HG03342 (cell line): Measurements from ENCODE around the gene SNF8.
"Not testable (repeated sequence)": the region's sequence is repeated elsewhere in the genome, so short reads cannot be mapped to it uniquely, and the experiment has no call there.

Experiments
- ATAC-seq: cut with Tn5 transposase; IDR thresholded peaks from one replicate; pipeline ENCODE4 v1.9.1; 2021; ENCODE audit warnings: mild to moderate bottlenecking, moderate library complexity; ENCODE audit not compliant: unreplicated experiment

SNF8 gene, protein sequence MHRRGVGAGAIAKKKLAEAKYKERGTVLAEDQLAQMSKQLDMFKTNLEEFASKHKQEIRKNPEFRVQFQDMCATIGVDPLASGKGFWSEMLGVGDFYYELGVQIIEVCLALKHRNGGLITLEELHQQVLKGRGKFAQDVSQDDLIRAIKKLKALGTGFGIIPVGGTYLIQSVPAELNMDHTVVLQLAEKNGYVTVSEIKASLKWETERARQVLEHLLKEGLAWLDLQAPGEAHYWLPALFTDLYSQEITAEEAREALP

DNA sequence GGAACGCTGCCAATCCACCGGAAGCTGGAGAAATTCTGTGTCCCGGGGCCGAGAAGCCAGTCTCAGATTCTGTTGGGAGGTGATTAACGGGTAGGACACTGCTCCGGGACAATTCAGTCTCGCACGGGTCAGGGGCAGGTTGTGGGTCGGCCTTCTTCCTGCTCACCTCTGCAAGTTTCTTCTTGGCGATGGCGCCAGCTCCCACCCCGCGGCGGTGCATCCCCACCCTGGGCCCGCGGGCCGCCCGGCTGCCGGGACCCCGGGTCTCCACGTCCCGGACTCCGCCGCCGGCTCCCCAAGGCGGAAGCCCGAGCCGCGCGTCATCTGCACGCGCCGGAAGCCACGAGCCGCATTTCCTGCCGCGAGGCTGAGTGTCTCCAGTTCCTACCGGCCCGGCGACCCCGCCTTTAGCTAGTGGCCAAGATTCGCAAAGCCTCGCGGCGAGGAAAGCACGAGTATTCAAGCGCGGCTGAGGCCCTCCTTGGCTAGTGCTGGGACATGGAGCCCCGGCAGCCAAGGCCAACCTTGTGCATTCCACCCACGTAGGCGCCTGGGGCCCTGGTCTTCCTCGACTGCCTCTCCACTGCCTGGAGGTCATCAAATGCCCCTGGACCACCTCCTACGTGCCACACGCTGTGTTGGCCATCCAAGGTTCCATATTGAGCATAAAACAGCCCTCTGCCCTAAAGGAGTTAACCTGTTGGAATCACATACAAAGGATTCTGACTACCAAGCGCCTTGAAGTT lies at the start of gene SNF8:
TSS of gene SNF8 (minus strand) at position 328 of the 746 bp plus-strand sequence. CDS start at position 220, 108 bp downstream.
- ATAC-seq, result peak; percentile 90

DNA sequence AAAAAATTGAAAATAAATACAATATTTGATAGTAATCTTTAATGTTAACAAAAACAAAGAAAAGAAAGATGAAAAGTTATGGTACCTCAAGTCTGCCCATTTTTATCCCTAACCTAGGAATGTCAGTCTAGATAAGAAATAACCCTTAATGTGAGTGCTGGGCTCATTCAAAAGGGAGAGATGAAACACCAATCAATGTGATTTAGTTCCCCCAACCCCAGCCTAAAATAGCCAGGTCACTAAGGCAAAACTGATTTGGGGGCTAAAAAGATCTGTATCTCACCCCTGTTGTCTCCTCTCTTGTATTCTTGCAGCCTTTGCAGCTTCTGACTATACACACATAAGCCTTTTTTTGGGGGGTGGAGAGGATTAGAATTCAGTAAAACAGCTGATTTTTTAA lies 49.3 kb upstream of the SNF8 start:
- ATAC-seq, result no peak

GRCh38 chr17:48993305-48993704 lies 48.7 kb upstream of the SNF8 start:
- no peak for ATAC-seq

DNA sequence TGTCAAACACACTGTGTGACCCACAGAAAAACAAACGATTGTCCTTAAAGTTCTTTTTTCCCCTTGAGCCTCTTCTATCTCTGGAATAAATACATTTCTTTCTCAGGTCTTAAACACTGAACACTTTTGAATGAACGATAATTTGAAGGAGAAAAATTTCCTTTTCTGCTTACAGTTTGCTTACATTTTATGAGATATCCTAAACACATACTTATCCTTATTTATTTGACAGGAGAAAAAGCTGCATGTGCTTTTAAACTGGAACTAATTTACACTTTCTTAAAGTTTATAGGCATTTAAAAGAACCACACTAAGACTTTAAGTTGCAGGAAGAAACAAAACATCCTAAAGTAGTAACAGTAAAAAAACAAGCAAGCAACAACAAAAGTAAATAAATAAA lies 47.8 kb upstream of the SNF8 start:
- no peak for ATAC-seq

GRCh38 chr17:48990882-48991357 lies 46.3 kb upstream of the SNF8 start:
- no peak for ATAC-seq

DNA sequence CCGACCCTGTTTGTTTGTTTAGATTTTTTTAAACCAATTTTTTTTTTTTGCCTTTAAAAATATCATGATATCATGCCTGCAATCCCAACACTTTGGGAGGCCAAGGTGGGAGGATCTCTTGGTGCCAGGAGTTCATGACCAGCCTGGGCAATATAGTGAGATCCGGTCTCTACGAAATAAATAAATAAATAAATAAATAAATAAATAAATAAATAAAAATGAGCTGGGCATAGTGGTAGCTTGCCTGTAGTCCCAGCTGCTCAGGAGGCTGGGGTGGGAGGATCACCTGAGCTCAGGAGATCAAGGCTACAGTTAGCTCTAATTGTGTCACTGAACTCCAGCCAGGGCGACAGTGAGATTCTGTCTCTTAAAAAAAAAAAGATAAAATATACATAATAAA lies 44.5 kb upstream of the SNF8 start:
- no peak for ATAC-seq

DNA sequence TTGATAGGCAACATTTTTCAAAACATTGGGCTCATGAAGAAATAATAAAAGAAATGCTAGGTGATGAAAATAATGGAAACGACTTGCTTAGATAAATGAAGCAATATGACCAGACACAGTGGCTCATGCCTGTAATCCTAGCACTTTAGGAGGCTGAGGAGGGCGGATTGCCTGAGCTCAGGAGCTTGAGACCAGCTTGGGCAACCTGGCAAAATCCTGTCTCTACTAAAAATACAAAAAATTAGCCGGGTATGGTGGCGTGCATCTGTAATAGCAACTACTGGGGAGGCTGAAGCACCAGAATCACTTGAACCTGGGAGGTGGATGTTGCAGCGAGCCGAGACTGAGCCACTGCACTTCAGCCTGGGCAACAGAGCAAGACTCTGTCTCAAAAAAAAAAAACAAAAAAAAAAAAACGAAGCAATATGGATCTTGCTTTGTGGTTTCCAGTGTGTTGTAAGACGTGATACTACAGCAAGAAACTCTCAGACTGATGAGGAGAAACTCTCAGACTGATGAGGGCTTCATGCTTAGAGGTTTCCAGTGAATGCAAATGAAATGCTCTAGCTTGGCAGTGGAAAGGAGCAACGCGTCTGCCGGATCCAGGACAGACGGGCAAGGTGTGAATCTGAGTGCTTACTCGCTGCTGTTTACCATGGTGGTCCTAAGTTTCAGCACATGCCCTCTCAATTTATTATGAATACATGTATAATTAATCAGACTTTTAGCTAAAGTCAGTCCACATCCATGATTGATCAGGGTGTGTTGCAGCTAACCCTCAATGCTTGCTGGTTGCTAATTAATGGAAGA lies 41.0 kb upstream of the SNF8 start:
- ATAC-seq, result no peak

DNA sequence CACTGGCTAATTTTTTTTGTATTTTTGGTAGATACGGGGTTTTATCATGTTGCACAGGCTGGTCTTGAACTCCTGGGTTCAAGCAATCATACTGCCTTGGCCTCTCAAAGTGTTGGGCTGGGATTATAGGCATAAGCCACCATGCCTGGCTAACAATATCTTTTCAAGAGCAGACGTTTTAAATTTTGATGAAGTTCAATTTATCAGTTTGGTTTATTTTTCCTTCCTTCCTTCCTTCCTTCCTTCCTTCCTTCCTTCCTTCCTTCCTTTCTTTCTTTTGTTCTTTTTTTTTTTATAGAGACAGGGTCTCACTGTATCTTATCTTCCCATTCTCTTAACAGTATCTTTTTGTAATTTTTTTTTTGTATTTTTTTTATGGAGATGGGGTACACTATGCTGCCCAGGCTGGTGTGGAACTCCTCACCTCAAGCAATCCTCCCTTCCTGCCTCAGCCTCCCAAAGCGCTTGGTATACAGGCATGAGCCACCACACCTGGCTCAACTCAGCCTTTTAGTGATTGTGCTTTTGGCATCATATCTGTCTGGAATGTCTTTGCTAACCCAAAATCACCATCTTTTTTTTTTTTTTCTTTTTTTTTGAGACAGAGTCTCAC lies 37.4 kb upstream of the SNF8 start:
- no peak for ATAC-seq

- no peak for ATAC-seq
Measured at GRCh38 chr17:48973806-48974205, 29.2 kb upstream of the SNF8 start.

DNA sequence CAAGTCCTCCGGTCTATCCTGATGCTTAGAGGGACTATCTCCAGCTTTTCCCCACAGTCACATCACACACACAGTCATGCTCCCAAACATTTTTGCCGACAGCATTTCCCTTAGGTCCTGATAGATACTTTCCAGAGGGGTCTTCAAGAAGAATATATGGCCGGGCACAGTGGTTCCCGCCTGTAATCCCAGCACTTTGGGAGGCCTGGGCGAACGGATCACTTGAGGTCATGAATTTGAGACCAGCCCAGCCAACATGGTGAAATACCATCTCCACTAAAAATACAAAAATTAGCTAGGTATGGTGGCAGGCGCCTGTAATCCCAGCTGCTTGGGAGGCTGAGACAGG lies 28.1 kb upstream of the SNF8 start:
- no peak for ATAC-seq

GRCh38 chr17:48970865-48971687 lies 26.4 kb upstream of the SNF8 start:
- no peak for ATAC-seq

GRCh38 chr17:48970224-48970623 lies 25.6 kb upstream of the SNF8 start:
- ATAC-seq, result no peak

- no peak for ATAC-seq
Measured at GRCh38 chr17:48961516-48962233, 17.0 kb upstream of the SNF8 start.

- ATAC-seq, result no peak
Measured at GRCh38 chr17:48960834-48961515, 16.3 kb upstream of the SNF8 start.

GRCh38 chr17:48954300-48954755 lies 9.7 kb upstream of the SNF8 start:
- no peak for ATAC-seq

DNA sequence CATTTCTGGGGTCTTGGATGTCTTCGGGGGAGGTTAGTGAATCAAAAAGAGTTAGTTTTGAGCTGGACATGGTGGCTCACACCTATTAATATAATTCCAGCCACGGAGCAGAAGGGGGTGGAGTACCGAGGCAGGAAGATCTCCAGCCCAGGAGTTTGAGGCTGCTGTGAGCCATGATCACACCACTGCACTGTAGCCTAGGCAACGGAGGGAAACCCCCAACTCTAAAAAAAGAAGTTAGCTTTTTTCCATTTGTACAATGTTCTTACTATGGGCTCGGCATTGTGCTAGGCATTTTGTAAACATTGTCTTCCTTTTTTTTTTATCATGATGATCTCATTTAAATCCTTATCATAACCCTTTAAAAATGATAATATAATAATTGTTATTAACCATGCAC lies 8.3 kb upstream of the SNF8 start:
- no peak for ATAC-seq

DNA sequence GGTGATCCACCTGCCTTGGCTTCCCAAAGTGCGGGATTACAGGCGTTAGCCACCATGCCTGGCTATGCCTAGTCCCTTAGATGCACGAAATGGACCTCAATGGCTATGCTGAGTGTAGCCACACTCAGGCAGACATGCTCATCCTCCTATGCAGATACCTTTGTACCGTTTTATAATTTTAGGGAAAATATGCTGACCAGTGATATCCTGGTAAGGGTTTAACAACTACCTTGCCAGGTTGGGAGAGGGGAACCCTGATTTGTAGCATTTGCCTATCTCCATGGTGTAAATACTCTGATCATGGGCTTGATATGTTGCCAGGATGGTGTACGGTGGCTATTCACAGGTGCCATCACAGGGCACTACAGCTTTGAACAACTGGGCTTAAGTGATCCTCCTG lies 6.9 kb upstream of the SNF8 start:
- ATAC-seq, result no peak

DNA sequence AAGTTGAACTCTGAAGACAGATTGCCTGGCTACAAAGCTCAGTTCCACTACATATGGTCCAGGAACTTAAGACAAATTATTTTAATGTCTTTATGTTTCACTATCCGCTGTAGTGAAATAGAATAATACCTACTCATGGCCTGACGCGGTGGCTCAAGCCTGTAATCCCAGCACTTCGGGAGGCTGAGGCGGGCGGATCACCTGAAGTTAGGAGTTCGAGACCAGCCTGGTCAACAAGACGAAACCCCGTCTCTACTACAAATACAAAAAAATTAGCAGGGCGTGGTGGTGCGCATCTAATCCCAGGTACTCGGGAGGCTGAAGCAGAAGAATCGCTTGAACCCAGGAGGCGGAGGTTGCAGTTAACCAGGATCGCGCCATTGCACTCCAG lies 614 bp upstream of the SNF8 start:
- ATAC-seq, result not testable (repeated sequence)

- no peak for ATAC-seq
Measured at GRCh38 chr17:48933035-48933434, 11.6 kb downstream of the SNF8 start.
